ENCODE data around the gene MTR.

The MTR gene

GRCh38 chr1:236888903-236889302, 93.8 kb downstream of the MTR start:
- DNase-seq (ENCODE audit: extremely low read depth, insufficient read length), result no peak
- Histone ChIP-seq H3K4me3 (replicated peaks; ENCODE audit: low read depth, low read length) (no peak overlapping the region), H3K27me3 (replicated peaks; ENCODE audit: control insufficient read depth, insufficient read depth, low read length) (no peaks in the 10 kb centered on the region), H3K36me3 (ENCODE audit: control insufficient read depth, insufficient read depth, low read length) (peaks cover 24% of the 10 kb centered on the region)
- TF ChIP-seq CTCF (IDR thresholded peaks at IDR 0.05; ENCODE audit: insufficient read depth, low read length, poor library complexity, severe bottlenecking), result no peak

- H3K27me3 ChIP-seq (replicated peaks; ENCODE audit: control insufficient read depth, insufficient read depth, low read length), result no peaks in the 10 kb centered on the region
- H3K36me3 ChIP-seq (ENCODE audit: control insufficient read depth, insufficient read depth, low read length), result peaks cover 26% of the 10 kb centered on the region
- TF ChIP-seq CTCF (IDR thresholded peaks at IDR 0.05; ENCODE audit: insufficient read depth, low read length, poor library complexity, severe bottlenecking), result no peak
- H3K4me3 ChIP-seq (replicated peaks; ENCODE audit: low read depth, low read length), result no peak overlapping the region
- DNase-seq (ENCODE audit: extremely low read depth, insufficient read length), result no peak
These were observed 95.3 kb downstream of the MTR start for GRCh38 chr1:236890152-236891056.

GRCh38 chr1:236893626-236894545, 98.8 kb downstream of the MTR start:
- no peak for DNase-seq (ENCODE audit: extremely low read depth, insufficient read length)
- Histone ChIP-seq H3K4me3 (replicated peaks; ENCODE audit: low read depth, low read length) (no peak overlapping the region), H3K27me3 (replicated peaks; ENCODE audit: control insufficient read depth, insufficient read depth, low read length) (no peaks in the 10 kb centered on the region), H3K36me3 (ENCODE audit: control insufficient read depth, insufficient read depth, low read length) (peaks cover 19% of the 10 kb centered on the region)
- TF ChIP-seq CTCF (IDR thresholded peaks at IDR 0.05; ENCODE audit: insufficient read depth, low read length, poor library complexity, severe bottlenecking), result no peak

GRCh38 chr1:236895665-236896387, 100.7 kb downstream of the MTR start:
- no peak for DNase-seq (ENCODE audit: extremely low read depth, insufficient read length)
- Histone ChIP-seq H3K4me3 (replicated peaks; ENCODE audit: low read depth, low read length) (no peak overlapping the region), H3K27me3 (replicated peaks; ENCODE audit: control insufficient read depth, insufficient read depth, low read length) (no peaks in the 10 kb centered on the region), H3K36me3 (ENCODE audit: control insufficient read depth, insufficient read depth, low read length) (peaks cover 13% of the 10 kb centered on the region)
- TF ChIP-seq CTCF (IDR thresholded peaks at IDR 0.05; ENCODE audit: insufficient read depth, low read length, poor library complexity, severe bottlenecking), result no peak

GRCh38 chr1:236896716-236897115, 101.6 kb downstream of the MTR start:
- H3K27me3 ChIP-seq (replicated peaks; ENCODE audit: control insufficient read depth, insufficient read depth, low read length), result no peaks in the 10 kb centered on the region
- DNase-seq (ENCODE audit: extremely low read depth, insufficient read length), result no peak
- TF ChIP-seq CTCF (IDR thresholded peaks at IDR 0.05; ENCODE audit: insufficient read depth, low read length, poor library complexity, severe bottlenecking), result no peak
- H3K4me3 ChIP-seq (replicated peaks; ENCODE audit: low read depth, low read length), result no peak overlapping the region
- H3K36me3 ChIP-seq (ENCODE audit: control insufficient read depth, insufficient read depth, low read length), result peaks cover 17% of the 10 kb centered on the region

All from GM06990 (cell line).